Tongue (tissue), 2 donors: ENCODE results near the gene TMEM125. TPM values are rescaled to one million over a fixed set of nuclear protein-coding genes. Genes with fewer than 3 reads are reported as not detected.

Source experiments
- DNase-seq: peaks from one replicate; pipeline ENCODE4 v3.0.0-alpha.2; 2015
- total RNA-seq: library from RNA; depleted of rRNA; stranded (reverse); fragments of >200 nt; gene quantifications from one replicate; pipeline ENCODE4 v1.2.3, GENCODE V29; 2014

TMEM125 gene
- total RNA-seq, result 0.92 TPM

DNA sequence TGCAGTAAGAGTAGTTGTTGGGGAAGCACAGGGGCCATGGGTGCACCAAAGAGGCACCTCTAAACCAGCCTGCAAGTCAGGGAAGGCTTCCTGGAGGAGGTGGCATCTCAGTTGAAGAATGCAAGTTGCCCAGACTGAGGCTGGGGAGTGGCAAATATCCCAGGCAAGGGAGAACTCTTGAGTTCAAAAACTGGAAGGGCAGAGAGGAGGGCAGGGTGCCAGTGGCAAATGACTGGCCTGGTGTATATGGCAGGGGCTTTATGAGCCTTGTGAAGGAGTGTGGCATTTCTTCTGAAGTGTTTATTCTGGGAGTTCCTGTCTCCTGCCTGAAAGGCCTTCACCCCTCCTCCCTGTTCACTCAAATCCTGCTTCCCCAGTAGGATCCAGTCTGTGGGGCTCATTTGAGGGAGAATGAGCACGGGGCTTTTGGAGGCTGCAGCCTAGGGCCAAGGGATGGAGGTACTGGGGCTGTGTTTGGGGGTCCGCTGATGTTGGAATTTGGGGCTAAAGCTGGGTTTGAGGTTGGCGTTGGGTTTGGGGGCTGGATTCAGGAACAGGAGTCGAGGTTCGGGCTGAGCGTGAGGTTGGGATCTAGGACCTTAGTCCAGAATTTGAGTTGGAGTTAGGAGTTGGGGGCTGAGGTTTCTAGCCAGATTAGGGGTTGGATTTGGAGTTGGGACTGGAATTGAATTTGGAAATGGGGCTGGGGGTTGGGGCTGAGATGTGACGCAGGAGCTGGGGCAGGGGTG lies at the start of gene TMEM125:
Gene TMEM125, plus strand, starts transcription at position 357 of the 749 bp plus-strand sequence. CDS start 2,740 bp downstream, outside the sequence.
- no peak for DNase-seq

DNA sequence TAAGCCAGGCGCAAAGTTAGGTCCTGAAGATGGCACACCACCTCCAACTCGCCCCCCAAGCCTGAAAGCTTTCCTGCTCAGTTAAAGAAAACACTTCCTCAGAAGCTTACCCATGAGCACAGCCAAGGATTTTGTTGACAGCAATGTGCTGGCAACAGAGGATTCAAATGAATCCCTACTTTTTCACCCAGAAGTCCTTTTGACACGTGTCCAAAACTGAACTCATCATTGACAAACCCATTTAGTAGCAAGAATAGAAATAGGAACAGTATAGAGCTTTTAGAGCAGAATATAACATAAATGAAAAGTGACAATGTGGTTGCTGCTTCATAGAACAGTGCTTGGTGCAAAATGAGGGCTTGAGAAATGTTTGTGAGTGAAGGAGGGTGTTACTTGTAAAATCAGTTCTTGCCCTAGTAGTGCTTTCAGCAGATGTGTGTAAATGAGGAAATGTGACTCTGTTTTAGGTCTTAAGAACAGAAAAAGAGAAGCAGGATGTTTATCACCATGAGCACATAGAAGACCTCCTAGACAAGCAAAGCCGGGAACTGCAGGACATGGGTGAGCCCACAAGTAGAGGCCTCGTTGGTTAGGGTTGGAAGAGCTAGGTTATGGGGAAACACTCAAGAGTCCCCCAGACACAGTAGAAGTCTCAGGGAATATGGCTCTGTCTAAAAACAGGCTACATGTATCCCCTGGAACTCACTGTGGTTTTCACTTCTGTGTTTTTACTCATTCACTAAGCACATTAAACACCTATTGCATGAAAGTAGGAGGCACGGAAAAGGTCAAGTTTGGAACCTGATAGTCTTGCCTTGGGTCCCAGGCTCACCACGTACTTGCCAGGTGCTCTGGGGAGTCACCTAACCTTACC lies 48.6 kb upstream of the TMEM125 start:
- DNase-seq, result no peak

DNA sequence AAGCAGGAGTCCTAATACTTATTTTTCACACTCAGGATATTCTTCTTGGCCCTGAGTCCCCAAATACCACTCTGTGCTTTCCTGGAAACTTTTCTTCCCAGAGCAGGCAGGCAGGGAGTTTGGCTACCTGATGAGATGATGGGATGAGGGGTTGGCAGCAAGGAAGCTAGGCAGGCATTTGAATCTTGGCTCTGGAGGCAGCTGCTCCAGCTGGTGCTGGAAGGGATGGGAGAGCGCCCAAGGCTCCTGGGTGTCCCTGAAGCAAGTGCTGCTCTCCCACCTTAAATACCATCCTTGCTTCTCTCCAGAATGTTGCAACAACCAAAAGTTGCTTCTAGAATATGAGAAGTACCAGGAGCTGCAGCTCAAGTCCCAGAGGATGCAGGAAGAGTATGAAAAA lies 48.0 kb upstream of the TMEM125 start:
- no peak for DNase-seq

- DNase-seq, result no peak
These were observed 46.9 kb upstream of the TMEM125 start for GRCh38 chr1:43222879-43223278.

DNA sequence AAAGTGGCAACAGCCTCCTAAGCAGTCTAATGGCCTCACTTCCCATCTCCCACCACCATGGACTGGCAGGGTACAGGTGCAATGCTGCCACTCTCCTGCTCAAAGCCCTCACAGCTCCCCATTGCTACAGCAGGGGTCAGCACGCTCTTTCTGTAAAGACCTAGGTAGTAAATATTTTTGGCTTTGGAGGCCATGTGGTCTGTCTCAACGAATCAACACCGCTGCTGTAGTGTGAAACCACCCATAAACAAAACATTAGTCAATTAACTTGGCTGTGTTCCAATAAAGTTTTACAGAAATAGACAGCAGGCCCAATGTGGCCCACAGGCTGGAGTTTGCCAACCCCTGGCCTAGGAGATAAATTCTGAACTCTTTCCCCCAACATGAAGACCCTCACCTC lies 44.6 kb upstream of the TMEM125 start:
- DNase-seq, result no peak

DNA sequence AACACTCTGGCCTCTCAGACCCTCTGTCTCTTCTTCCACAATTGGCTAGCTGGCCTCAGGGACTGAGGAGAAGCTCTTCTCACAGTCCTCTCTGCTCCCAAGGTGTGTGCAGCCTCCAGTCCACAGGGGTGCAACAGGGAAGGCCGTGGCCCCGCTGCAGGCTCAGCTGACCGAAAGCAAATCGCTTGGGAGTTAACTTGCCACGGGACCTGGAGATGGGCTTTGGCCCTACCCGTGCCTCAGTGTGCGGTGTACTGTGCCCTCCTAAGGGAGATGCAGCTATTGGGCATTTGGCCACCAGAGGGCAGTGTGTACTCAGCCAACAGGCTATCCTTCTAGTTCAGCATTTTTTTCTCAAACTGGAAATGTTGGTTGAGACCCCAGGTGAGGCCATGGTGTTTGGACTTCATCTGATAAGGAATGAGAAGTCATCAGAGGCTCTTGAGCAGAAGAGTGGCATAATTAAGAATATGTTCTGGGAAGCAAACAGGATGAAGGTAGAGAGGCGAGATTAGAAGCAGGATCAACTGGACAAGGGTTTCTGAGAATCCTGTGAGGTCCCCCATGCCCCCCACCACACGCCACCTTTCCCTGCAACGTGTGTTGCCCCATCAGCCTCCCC lies 42.5 kb upstream of the TMEM125 start:
- DNase-seq, result peak; percentile 86

DNA sequence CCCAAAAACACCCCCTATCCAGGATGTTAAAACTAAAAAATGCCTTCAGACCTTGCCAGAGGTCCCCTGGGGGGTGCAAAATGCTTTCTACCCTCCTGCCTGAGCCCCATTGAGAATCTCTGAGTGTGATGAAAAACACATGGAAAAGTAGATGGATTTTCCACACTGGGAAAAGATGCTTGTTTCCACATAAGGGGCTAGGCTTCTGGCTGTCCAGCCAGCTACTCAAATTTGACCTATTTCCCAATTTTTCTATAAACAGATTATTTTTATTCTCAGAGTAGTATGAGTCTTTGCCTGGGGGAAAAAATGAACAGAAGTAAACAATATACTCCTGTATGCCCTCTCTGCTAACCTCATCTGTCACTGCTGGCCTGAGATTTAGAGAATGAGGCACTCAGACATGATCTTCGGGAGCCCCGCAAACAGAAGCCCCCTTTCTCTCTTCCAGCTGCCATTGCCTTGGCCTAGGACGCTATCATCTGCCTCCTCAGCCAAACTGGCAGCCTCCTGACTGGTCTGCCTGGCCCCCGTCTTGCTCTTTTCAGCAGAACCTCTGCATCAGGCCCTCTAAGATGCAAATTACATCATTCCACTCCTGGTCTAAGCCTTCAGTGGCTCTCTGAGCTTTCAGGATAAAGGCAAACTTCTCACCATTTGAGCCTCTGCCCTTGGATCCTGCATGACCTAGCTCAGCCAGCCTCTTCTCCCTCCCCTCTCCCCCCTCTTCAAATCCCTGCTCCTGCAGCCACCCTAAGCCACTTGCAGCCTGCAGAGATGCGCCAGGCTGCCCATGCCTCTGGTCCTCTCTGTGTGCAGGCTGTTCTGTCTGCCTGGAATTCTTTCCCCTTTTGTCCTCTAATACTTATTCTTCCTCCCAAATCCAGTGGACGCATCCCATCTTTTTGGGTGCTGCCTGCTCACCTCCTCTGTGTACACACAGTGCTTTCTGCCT lies 39.7 kb upstream of the TMEM125 start:
- DNase-seq, result peak; percentile 13

DNA sequence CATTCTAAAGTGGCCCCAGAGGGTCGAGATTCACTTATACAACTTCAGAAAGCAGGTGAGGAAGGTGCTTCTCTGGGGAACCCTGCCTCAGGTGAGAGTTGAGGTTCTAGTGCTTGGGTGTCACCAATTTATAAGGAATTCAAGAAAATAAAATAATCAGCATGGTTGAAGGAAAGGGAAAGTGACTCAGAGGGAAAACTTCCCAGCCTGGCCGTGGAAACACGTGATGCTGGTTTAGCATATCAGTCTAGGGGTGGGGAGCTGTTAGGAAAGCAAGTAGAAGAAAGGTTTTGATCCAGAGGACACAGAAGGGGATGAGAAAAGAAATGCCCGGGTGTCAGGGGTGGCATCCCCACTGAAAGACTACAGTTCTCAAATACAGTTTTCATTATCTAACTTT lies 37.7 kb upstream of the TMEM125 start:
- DNase-seq, result no peak

DNA sequence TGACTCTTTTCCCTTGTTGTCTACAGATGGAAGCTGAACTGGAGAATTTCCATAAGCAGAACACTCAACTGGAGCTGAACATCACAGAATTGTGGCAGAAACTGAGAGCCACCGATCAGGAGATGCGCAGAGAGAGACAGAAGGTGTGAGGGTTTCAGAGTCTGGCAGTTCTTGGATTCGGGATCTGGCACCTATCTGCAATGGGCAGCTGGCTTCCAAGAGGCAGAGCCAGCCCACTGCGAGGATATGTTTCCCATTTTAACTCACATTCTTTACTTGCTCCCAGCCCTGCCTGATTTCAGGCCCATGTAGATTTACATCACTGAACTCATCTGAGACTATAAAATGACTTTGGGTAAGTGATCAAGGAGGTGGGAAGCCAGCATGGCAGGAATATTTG lies 37.3 kb upstream of the TMEM125 start:
- peak; percentile 9 for DNase-seq

DNA sequence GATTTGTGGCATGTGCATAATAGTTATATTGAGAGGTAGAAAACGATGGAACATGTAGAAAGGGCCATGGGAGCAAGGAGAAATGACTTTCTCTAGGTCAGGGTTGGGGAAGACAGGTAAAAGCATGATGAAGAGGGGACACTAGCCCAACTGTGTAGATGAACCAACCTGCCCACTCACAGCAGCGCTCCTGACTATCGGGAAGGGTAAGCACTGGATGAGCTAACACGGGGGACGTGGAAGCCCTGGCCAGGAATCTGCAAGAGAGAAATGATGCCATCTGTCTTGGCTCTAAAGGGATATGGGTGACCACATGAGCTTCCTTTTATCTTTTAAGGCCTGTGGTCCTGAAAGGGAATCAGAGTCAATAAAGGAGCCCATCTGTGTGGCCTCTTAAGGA lies 36.2 kb upstream of the TMEM125 start:
- no peak for DNase-seq

DNA sequence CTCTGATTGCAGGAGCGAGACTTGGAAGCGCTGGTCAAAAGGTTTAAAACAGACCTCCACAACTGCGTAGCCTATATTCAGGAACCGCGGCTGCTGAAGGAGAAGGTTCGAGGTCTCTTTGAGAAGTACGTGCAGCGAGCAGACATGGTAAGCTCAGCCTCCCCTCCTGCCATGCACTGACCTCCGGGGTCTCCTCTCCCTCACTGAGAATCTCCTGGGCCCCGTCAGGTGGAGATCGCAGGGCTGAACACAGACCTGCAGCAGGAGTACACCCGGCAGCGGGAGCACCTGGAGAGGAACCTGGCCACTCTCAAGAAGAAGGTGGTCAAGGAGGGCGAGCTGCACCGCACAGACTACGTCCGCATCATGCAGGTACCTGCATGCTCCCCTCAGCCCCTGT lies 35.5 kb upstream of the TMEM125 start:
- no peak for DNase-seq

DNA sequence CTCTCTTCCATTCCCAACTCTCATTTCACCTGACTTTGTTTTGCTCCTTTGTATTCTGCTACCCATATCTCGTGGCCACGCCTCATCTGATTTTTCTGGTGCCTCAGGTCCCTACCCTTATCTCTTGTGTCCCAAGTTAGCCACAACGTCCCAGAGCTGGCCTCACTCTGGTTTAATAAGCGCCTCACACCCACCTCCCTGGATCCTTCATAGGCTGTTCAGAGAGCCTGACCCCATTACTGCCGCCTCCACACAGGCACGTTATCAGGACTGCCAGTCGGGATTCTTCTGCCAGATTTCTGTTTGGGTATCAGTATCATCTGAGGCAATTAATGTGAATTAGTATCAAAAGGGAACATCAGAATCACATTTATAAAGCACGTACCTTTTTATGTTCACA lies 34.7 kb upstream of the TMEM125 start:
- no peak for DNase-seq

DNA sequence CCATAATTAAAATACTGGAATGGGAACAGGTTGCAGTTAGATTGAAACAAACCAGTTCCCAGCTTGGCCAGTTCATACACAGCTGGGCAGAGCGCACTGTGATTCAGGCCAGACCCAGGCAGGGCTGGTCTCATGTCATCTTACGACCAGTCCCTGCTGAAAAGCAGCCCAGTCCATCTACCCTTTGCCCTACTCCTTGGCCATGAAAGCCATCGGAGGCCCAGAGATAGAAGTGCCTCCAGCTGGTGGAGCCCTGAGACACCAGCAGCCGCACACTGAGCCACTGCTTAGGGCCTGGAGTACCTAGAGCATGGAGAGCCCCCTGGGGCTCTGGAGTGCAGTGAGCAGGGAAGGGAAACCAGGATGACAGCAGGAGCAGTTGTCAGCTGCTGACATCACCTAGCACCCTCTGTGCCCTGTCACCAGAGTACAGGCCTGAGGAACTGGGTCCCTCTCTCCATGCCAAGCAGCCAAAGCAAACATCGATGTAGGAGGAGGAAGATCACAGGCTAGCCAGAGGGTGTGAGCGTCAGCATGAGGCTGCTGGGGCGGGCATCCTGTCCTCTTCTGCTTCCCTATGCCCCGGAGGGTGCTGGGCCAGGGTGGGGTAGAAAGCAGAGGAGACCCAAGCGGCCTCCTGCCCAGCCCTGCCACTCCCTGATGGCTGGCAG lies 34.2 kb upstream of the TMEM125 start:
- no peak for DNase-seq

GRCh38 chr1:43237121-43237520 lies 32.7 kb upstream of the TMEM125 start:
- DNase-seq, result no peak

DNA sequence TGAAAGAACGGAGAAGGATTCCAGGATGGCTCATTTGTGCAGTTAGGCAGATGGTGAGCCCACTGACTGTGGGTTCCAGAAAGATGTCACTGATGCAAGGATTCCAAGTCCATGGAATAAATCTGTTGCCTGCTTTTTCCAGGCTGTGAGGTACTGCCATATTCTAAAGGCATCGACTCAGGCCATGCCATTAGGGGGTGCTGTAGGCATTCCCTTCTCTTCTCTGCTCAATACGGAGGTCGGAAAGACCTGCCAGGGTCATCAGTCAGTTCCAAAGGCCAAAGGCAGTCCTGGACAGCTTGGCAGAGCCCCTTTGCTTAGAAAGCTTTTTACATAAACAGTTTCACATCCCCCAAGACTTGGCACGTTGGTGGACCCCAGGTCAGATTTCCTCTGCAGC lies 31.7 kb upstream of the TMEM125 start:
- peak; percentile 49 for DNase-seq

GRCh38 chr1:43238991-43239469 lies 30.8 kb upstream of the TMEM125 start:
- DNase-seq, result no peak

GRCh38 chr1:43239484-43239883 lies 30.3 kb upstream of the TMEM125 start:
- DNase-seq, result no peak

GRCh38 chr1:43241413-43241836 lies 28.4 kb upstream of the TMEM125 start:
- DNase-seq, result no peak

GRCh38 chr1:43243299-43243698 lies 26.5 kb upstream of the TMEM125 start:
- DNase-seq, result no peak

DNA sequence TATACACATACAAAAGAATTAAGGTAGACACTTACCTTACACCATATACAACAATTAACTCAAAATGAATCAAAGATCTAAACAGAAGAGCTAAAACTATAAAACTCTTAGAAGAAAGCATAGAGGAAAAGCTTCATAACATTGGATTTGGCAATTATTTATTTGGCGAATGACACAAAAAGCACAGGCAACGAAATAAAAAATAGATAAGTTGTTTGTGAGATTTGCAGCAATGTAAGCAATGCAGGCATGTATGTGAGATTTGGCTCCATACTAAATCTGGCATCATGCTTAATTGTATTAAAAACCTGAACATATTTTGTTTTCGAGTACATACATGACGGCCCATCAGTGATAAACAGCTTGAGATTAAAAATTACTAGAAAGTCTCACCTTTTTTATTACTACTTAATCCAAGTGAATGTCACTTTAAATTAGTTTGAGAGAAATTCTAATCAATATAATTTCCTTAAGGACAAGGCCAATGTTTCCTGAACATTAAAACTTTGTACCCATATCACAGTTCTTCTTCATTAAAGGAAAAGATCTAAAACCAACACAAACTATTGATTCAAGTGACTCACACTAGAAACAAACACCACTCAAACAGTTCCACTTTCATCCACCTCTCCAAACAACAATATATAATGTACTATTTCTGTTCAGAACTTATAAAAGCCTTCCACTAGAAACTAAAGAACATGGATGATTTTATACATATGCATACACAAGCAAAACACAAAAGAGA lies 23.1 kb upstream of the TMEM125 start:
- no peak for DNase-seq
